C4-2B (cell line): Measurements from ENCODE around the gene WBP4.

Source experiments
- CTCF ChIP-seq: fragments of 450-650 bp; conservative IDR thresholded peaks from 2 replicates; pipeline ENCODE4 v1.5.1; 2017; ENCODE audit warnings: mild to moderate bottlenecking
- ZFX ChIP-seq: fragments of 450-650 bp; IDR thresholded peaks from 2 replicates; pipeline ENCODE4 v1.6.1; 2017

GRCh38 chr13:41012536-41012935 is 48.8 kb upstream of the WBP4 start:
- TF ChIP-seq CTCF (no peak), ZFX (no peak)
